Muscle layer of colon (tissue), 2 donors: ENCODE data around the gene SCFD2.
"Not testable (repeated sequence)": the region's sequence is repeated elsewhere in the genome, so short reads cannot be mapped to it uniquely, and the experiment has no call there.

Source experiments
- H3K27ac ChIP-seq: one replicate; pipeline ENCODE4 v1.7.0; 2013; ENCODE audit warnings: low read depth, mild to moderate bottlenecking, low read length, moderate library complexity
- H3K27me3 ChIP-seq, 2 donors: one replicate each; pipeline ENCODE4 v1.7.0; 2013; ENCODE audit warnings: low read length in 2 of 2, mild to moderate bottlenecking in 2 of 2; ENCODE audit not compliant: insufficient read depth in 2 of 2, control insufficient read depth in 1 of 2
- H3K36me3 ChIP-seq: one replicate; pipeline ENCODE4 v1.7.0; 2013; ENCODE audit warnings: mild to moderate bottlenecking, low read length; ENCODE audit not compliant: insufficient read depth
- H3K4me1 ChIP-seq: one replicate; pipeline ENCODE4 v1.7.0; 2013; ENCODE audit warnings: mild to moderate bottlenecking, low read length; ENCODE audit not compliant: insufficient read depth
- H3K4me3 ChIP-seq, 2 donors: one replicate each; pipeline ENCODE4 v1.7.0; 2013; ENCODE audit warnings: low read length in 2 of 2, low read depth in 1 of 2, mild to moderate bottlenecking in 1 of 2, moderate library complexity in 1 of 2
- H3K9ac ChIP-seq: one replicate; pipeline ENCODE4 v1.7.0; 2013; ENCODE audit warnings: low read length
- H3K9me3 ChIP-seq: one replicate; pipeline ENCODE4 v1.7.0; 2013; ENCODE audit warnings: mild to moderate bottlenecking, low read length
- donor health status: abdominal sarcoma.
- donor health status: Adenocarcinoma of cecum.

The SCFD2 gene

GRCh38 chr4:53365121-53365485 lies 758 bp downstream of the SCFD2 start:
- Histone ChIP-seq H3K4me3 (peak overlapping the region; percentile 71 to 96), H3K9me3 (no peaks in the 10 kb centered on the region), H3K36me3 (no peaks in the 10 kb centered on the region), H3K27ac (peak overlapping the region; percentile 35), H3K27me3 (no peaks in the 10 kb centered on the region), H3K4me1 (peaks cover 13% of the 10 kb centered on the region), H3K9ac (peak overlapping the region; percentile 59)

- Histone ChIP-seq H3K27me3 (no peaks in the 10 kb centered on the region), H3K36me3 (no peaks in the 10 kb centered on the region), H3K4me1 (peaks cover 13% of the 10 kb centered on the region), H3K9me3 (no peaks in the 10 kb centered on the region), H3K27ac (no peak overlapping the region), H3K9ac (no peak overlapping the region), H3K4me3 (peak overlapping the region; percentile 71 to 96)
Observed at GRCh38 chr4:53364624-53365023, 1.2 kb downstream of the SCFD2 start.

- H3K9me3 ChIP-seq, result no peaks in the 10 kb centered on the region
- no peaks in the 10 kb centered on the region for H3K36me3 ChIP-seq
- H3K27ac ChIP-seq, result no peak overlapping the region
- H3K4me3 ChIP-seq, result no peak overlapping the region
- H3K27me3 ChIP-seq, result no peaks in the 10 kb centered on the region
- no peak overlapping the region for H3K9ac ChIP-seq
- peaks cover 13% of the 10 kb centered on the region for H3K4me1 ChIP-seq
Observed at GRCh38 chr4:53362093-53362492, 3.8 kb downstream of the SCFD2 start.

GRCh38 chr4:53361451-53361850 lies 4.4 kb downstream of the SCFD2 start:
- Histone ChIP-seq H3K9me3 (no peaks in the 10 kb centered on the region), H3K4me1 (peaks cover 13% of the 10 kb centered on the region), H3K9ac (no peak overlapping the region), H3K36me3 (no peaks in the 10 kb centered on the region), H3K27ac (no peak overlapping the region), H3K27me3 (no peaks in the 10 kb centered on the region), H3K4me3 (no peak overlapping the region)

GRCh38 chr4:53355930-53356521 lies 9.8 kb downstream of the SCFD2 start:
- Histone ChIP-seq H3K4me3 (no peak overlapping the region), H3K36me3 (no peaks in the 10 kb centered on the region), H3K27ac (no peak overlapping the region), H3K27me3 (no peaks in the 10 kb centered on the region), H3K4me1 (no peaks in the 10 kb centered on the region), H3K9me3 (no peaks in the 10 kb centered on the region), H3K9ac (no peak overlapping the region)

- Histone ChIP-seq H3K27me3 (no peaks in the 10 kb centered on the region), H3K4me3 (no peak overlapping the region), H3K27ac (no peak overlapping the region), H3K36me3 (no peaks in the 10 kb centered on the region), H3K9ac (no peak overlapping the region), H3K4me1 (no peaks in the 10 kb centered on the region), H3K9me3 (no peaks in the 10 kb centered on the region)
Observed at GRCh38 chr4:53354012-53354722, 11.7 kb downstream of the SCFD2 start.

GRCh38 chr4:53349091-53349491 lies 16.8 kb downstream of the SCFD2 start:
- Histone ChIP-seq H3K27me3 (no peaks in the 10 kb centered on the region), H3K4me3 (no peak overlapping the region), H3K27ac (no peak overlapping the region), H3K36me3 (no peaks in the 10 kb centered on the region), H3K9ac (no peak overlapping the region), H3K9me3 (no peaks in the 10 kb centered on the region), H3K4me1 (peaks cover 8% of the 10 kb centered on the region)

- no peaks in the 10 kb centered on the region for H3K9me3 ChIP-seq
- no peak overlapping the region for H3K4me3 ChIP-seq
- no peak overlapping the region for H3K27ac ChIP-seq
- H3K36me3 ChIP-seq, result no peaks in the 10 kb centered on the region
- peaks cover 8% of the 10 kb centered on the region for H3K4me1 ChIP-seq
- no peak overlapping the region for H3K9ac ChIP-seq
- no peaks in the 10 kb centered on the region for H3K27me3 ChIP-seq
Observed at GRCh38 chr4:53348046-53348445, 17.8 kb downstream of the SCFD2 start.

- no peaks in the 10 kb centered on the region for H3K27me3 ChIP-seq
- no peak overlapping the region for H3K4me3 ChIP-seq
- peaks cover 8% of the 10 kb centered on the region for H3K4me1 ChIP-seq
- H3K27ac ChIP-seq, result no peak overlapping the region
- H3K36me3 ChIP-seq, result no peaks in the 10 kb centered on the region
- H3K9ac ChIP-seq, result no peak overlapping the region
- H3K9me3 ChIP-seq, result no peaks in the 10 kb centered on the region
Observed at GRCh38 chr4:53346920-53347852, 18.7 kb downstream of the SCFD2 start.

GRCh38 chr4:53346392-53346791 lies 19.5 kb downstream of the SCFD2 start:
- H3K27ac ChIP-seq, H3K27me3 ChIP-seq, H3K9me3 ChIP-seq, H3K4me3 ChIP-seq, H3K36me3 ChIP-seq, H3K4me1 ChIP-seq, H3K9ac ChIP-seq: not testable (repeated sequence)

GRCh38 chr4:53340145-53340544 lies 25.7 kb downstream of the SCFD2 start:
- H3K4me1 ChIP-seq, H3K9me3 ChIP-seq, H3K27me3 ChIP-seq, H3K27ac ChIP-seq, H3K4me3 ChIP-seq, H3K9ac ChIP-seq, H3K36me3 ChIP-seq: not testable (repeated sequence)
